NK-92 (cell line): ENCODE data around the gene GDI1.
"Not testable (repeated sequence)": the region's sequence is repeated elsewhere in the genome, so short reads cannot be mapped to it uniquely, and the experiment has no call there.

Experiments
- DNase-seq: peaks from one replicate; lab custom pipeline; 2025; ENCODE audit not compliant: unreplicated experiment; lab: John Stamatoyannopoulos, UW

GDI1 gene

GRCh38 chrX:154436983-154437752 lies at the start of gene GDI1:
Gene GDI1 (plus strand): TSS chrX:154437154. CDS start chrX:154437255, 101 bp downstream.
- no peak for DNase-seq

- DNase-seq: not testable (repeated sequence)
Observed at GRCh38 chrX:154388094-154388493, 48.9 kb upstream of the GDI1 start.

- DNase-seq: not testable (repeated sequence)
Observed at GRCh38 chrX:154388649-154389048, 48.3 kb upstream of the GDI1 start.

- DNase-seq: not testable (repeated sequence)
Observed at GRCh38 chrX:154389812-154390747, 46.9 kb upstream of the GDI1 start.

- not testable (repeated sequence) for DNase-seq
Observed at GRCh38 chrX:154396363-154396762, 40.6 kb upstream of the GDI1 start.

GRCh38 chrX:154396973-154397887 lies 39.7 kb upstream of the GDI1 start:
- DNase-seq: no peak

GRCh38 chrX:154397888-154398667 lies 38.9 kb upstream of the GDI1 start, which contains the start of gene RPL10:
Gene RPL10 (plus strand): TSS chrX:154398377. CDS start chrX:154398520, 143 bp downstream.
- peak; percentile 27 for DNase-seq

GRCh38 chrX:154398668-154399526 lies 38.1 kb upstream of the GDI1 start:
- DNase-seq: no peak

- DNase-seq: no peak
Observed at GRCh38 chrX:154399527-154400368, 37.2 kb upstream of the GDI1 start.

- DNase-seq: not testable (repeated sequence)
Observed at GRCh38 chrX:154400369-154400817, 36.6 kb upstream of the GDI1 start.

GRCh38 chrX:154401045-154401799 lies 35.7 kb upstream of the GDI1 start:
- no peak for DNase-seq

GRCh38 chrX:154401918-154402621 lies 34.9 kb upstream of the GDI1 start:
- DNase-seq: no peak

GRCh38 chrX:154402622-154403127 lies 34.3 kb upstream of the GDI1 start:
- no peak for DNase-seq

GRCh38 chrX:154403192-154403591 lies 33.8 kb upstream of the GDI1 start:
- DNase-seq: no peak

- DNase-seq: no peak
Observed at GRCh38 chrX:154403858-154404257, 33.1 kb upstream of the GDI1 start.

- no peak for DNase-seq
Observed at GRCh38 chrX:154404625-154405192, 32.2 kb upstream of the GDI1 start.
